Activated T-cell treated with anti-CD3 and anti-CD28 coated beads, Interleukin-2, amount 50 U/mL, for 24 hours (primary cell): ENCODE results near the gene CARMIL3.

Source experiments
- DNase-seq: peaks from one replicate; pipeline ENCODE4 v3.0.0-alpha.2; 2020
- H3K27ac Mint-ChIP-seq: 2 replicates; pipeline ENCODE4 v1.8.0; 2020; ENCODE audit warnings: mild to moderate bottlenecking, mixed read lengths
- H3K27me3 Mint-ChIP-seq: 2 replicates; pipeline ENCODE4 v1.8.0; 2020; ENCODE audit warnings: mixed read lengths
- H3K36me3 Mint-ChIP-seq: 2 replicates; pipeline ENCODE4 v1.8.0; 2020; ENCODE audit warnings: low read depth, mixed read lengths
- H3K4me1 Mint-ChIP-seq: 2 replicates; pipeline ENCODE4 v1.8.0; 2020; ENCODE audit warnings: low read depth, mixed read lengths
- H3K4me3 Mint-ChIP-seq: 2 replicates; pipeline ENCODE4 v1.8.0; 2020; ENCODE audit warnings: mild to moderate bottlenecking, moderate library complexity, mixed read lengths
- H3K9me3 Mint-ChIP-seq: 2 replicates; pipeline ENCODE4 v1.8.0; 2020; ENCODE audit warnings: mixed read lengths

CARMIL3 gene

DNA sequence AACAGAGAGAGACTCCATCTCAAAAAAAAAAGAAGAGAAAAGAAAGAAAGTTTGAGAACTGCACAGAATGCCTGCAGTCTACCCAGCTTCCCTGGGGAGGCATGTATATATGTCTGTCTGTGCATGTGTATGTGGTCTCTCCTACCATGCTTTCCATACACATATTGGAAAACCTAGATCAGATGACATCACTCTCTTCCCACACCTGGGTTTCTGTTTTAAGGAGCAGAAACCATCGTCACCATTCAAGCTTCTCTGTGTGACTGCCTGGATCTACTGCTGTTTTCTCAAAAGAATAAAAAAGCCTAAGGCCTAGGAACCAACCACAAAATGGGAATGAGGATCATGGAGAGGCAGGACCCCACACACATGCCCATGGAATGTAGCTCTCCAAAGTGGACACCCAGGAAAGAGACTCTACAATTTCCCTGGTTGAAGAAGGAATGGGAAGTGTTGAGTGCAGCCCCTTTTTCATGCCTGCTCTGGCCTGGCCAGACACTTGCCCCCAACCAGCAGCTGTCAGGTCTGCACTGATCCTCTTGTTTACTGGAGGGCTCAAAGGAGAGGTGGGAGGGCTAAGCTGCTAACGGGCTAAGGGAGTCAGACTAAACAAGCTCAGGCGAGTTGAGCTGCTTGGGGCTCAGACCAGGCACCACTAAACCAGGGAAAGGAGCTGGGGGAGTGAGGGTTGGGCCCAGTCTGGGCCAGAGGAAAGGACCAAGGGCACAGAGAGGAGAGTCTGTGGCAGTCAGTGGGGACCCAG lies 34.6 kb downstream of the CARMIL3 start:
- Mint-ChIP-seq H3K4me3 (no peak overlapping the region), H3K27ac (no peak overlapping the region), H3K36me3 (no peaks in the 10 kb centered on the region), H3K9me3 (no peaks in the 10 kb centered on the region), H3K4me1 (peaks cover 11% of the 10 kb centered on the region), H3K27me3 (no peaks in the 10 kb centered on the region)
- no peak for DNase-seq

DNA sequence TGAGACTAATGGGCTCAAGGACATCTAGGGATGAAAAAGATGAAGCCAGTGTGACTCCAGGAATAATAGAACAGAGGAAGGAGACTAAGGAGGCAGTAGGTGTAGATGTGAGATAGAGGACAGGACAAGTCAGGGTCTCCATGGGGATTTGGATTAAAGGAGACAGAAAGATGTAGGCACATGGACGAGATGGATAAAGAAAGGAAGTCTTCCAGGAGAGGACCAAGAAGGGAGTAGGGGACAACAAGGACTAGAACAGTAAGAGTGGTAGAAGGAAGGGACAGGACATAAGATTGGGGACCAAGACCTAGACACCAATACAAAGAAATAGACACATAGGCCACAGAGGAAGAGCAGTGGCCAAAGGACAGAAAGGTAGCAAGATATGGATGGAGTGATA lies 35.2 kb downstream of the CARMIL3 start:
- Mint-ChIP-seq H3K27me3 (no peaks in the 10 kb centered on the region), H3K4me1 (peaks cover 8% of the 10 kb centered on the region), H3K36me3 (no peaks in the 10 kb centered on the region), H3K9me3 (no peaks in the 10 kb centered on the region), H3K4me3 (no peak overlapping the region), H3K27ac (no peak overlapping the region)
- DNase-seq: no peak

DNA sequence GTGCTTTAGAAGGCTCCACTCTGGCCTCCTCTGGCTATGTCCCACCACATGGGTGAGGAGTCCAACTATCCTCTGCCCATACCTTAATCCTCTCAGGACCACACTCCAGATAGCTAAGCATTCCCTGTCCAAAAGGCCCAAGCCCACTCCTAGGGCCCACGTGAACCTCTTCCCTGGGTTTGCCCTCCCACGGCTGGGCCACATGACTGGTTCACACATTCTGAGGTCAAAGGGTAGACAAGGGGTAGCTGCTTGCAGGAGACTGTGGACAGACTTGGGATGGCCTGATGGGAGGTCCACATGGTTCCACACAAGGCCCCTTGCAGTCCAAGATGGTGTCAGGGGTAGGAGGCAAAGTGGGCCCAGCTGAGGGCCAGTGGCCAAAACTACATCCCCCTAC lies 36.3 kb downstream of the CARMIL3 start:
- H3K27ac Mint-ChIP-seq: no peak overlapping the region
- no peak overlapping the region for H3K4me3 Mint-ChIP-seq
- peaks cover 8% of the 10 kb centered on the region for H3K4me1 Mint-ChIP-seq
- H3K36me3 Mint-ChIP-seq: no peaks in the 10 kb centered on the region
- no peaks in the 10 kb centered on the region for H3K9me3 Mint-ChIP-seq
- no peak for DNase-seq
- H3K27me3 Mint-ChIP-seq: no peaks in the 10 kb centered on the region

GRCh38 chr14:24089890-24090289 lies 38.1 kb downstream of the CARMIL3 start:
- no peak for DNase-seq
- Mint-ChIP-seq H3K9me3 (no peaks in the 10 kb centered on the region), H3K36me3 (peaks cover 5% of the 10 kb centered on the region), H3K27ac (no peak overlapping the region), H3K4me1 (peaks cover 16% of the 10 kb centered on the region), H3K4me3 (no peak overlapping the region), H3K27me3 (no peaks in the 10 kb centered on the region)

DNA sequence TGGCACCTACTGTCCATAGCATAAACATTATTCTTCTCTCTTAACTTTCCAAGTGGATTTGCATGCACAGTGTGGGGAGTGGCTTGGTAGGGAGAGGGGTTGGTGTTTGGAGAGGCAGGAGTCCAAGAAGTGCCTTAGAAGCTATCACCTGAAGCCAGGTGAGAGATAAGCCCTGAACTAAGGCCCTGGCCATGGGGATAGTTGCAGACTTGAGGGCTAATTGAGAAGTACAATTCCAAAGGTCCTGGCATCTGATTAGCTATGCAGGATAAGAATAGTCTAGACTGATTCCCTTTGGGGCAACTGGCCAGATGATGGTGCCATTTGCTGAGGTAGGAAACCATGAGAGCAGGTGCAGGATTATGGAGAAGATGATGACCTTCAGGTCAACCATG lies 40.3 kb downstream of the CARMIL3 start:
- peaks cover 31% of the 10 kb centered on the region for H3K4me1 Mint-ChIP-seq
- H3K4me3 Mint-ChIP-seq: no peak overlapping the region
- H3K36me3 Mint-ChIP-seq: peaks cover 24% of the 10 kb centered on the region
- DNase-seq: no peak
- H3K27ac Mint-ChIP-seq: peak overlapping the region; percentile 97
- no peaks in the 10 kb centered on the region for H3K9me3 Mint-ChIP-seq
- no peaks in the 10 kb centered on the region for H3K27me3 Mint-ChIP-seq

- no peak for DNase-seq
Measured at GRCh38 chr14:24092505-24093206, 40.8 kb downstream of the CARMIL3 start.

DNA sequence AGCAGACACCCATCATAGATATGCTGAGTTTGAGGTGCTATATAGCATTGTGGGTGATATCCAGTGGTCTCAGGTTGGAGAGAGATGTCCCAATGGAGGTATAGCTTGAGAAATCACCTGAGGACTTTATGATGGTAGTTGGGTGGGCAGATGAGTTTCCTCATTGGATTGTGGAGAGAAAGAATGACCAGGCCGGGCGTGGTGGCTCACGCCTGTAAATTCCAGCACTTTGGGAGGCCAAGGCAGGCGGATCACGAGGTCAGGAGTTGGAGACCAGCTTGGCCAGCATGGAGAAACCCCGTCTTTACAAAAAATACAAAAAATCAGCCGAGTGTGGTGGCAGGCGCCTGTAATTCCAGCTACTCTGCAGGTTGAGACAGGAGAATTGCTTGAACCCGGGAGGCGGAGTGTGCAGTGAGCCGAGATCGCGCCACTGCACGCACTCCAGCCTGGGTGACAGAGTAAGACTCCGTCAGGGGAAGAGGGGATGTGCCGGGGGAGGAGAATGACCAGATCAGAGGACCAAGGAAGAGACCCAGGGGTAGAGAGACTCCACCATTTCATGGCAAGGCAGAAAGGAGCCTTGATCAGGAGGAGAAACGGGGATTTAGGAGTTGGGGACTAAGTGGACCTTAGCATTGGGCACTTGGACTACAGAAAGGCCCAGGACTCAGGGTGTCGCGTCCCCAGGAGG lies 41.5 kb downstream of the CARMIL3 start:
- H3K27ac Mint-ChIP-seq: peak overlapping the region; percentile 97
- DNase-seq: peak; percentile 30
- peak overlapping the region; percentile 95 for H3K4me3 Mint-ChIP-seq
- peaks cover 31% of the 10 kb centered on the region for H3K4me1 Mint-ChIP-seq
- H3K9me3 Mint-ChIP-seq: no peaks in the 10 kb centered on the region
- peaks cover 34% of the 10 kb centered on the region for H3K36me3 Mint-ChIP-seq
- H3K27me3 Mint-ChIP-seq: no peaks in the 10 kb centered on the region

More at GRCh38 chr14:24092505-24093206, 40.8 kb downstream of the CARMIL3 start:
- Mint-ChIP-seq H3K27me3 (no peaks in the 10 kb centered on the region), H3K4me1 (peaks cover 31% of the 10 kb centered on the region), H3K4me3 (peak overlapping the region; percentile 95), H3K36me3 (peaks cover 27% of the 10 kb centered on the region), H3K9me3 (no peaks in the 10 kb centered on the region), H3K27ac (peak overlapping the region; percentile 97)

DNA sequence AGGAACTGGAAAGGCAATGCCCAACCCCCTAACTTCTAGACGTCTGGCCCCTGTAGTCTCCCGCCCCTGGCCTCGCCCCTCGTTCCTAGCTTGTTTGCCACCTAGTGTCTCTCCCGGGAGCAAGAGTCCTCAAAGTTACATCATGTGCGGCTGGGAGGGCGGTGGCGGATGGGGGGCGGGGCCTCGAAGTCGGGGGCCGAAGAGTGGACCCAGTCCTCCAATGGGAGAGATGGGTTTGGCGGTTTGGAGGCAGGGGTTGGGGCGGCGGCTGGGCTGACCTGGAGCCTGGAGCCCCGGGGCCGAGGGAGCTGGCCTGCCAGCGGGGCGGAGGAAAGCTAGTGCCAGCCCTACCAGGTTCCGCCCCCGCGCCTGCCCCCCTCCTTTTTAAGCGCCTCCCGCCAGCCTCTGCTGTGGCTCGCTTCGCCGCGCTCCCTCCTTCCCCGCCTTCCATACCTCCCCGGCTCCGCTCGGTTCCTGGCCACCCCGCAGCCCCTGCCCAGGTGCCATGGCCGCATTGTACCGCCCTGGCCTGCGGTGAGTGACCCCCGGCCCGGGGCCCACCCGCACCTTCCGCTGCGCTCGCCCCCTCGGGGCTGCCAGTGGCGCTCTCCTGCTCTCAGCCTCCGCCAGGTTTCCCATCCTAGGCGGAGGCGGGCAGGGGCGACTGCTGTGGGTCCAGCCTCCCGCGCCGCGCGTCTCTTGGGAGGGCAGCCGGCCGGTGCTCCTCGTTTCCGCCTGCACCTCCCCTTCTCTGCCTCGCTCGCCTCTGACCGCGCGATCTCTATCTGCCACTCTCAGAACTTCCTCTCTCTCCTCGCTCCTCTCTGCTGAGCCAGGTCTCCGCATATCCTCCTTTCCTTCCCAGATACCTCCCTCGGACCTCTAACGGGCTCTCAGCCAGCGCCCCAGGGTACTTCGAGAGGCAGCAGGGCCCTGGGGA lies 42.4 kb downstream of the CARMIL3 start, which contains the start of gene PCK2:
Gene PCK2, plus strand, starts transcription at position 411 of the 940 bp plus-strand sequence. Its CDS starts 95 bp downstream, at position 506.
- DNase-seq: peak; percentile 91
- Mint-ChIP-seq H3K27ac (peak within 1 kb of the TSS; percentile 97), H3K9me3 (no peaks in the 10 kb centered on the region), H3K36me3 (peaks cover 42% of the 10 kb centered on the region), H3K4me3 (peak within 1 kb of the TSS; percentile 95), H3K4me1 (peaks cover 31% of the 10 kb centered on the region), H3K27me3 (no peaks in the 10 kb centered on the region)

DNA sequence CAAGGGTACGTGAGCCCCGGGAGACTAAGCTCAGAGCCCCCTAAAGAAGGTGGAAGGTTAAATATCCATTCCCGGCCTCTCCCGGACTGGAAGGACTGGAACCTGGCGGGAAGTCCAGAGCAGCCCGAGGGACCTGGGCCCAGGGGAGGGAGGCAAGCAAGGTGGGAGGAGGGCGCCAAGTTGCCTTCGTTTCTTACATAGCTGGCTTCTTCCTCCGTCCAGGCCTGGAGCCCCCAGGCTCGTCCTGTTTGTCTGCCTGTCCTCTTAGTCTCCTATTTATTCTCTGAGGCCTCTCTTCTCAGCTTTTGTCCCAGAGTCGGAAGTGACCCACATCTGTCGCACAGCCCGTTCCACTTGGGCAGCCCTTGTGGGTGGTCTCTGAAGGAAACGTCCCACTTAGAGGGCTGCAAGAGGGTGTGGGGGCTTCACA lies 43.0 kb downstream of the CARMIL3 start:
- Mint-ChIP-seq H3K4me1 (peaks cover 30% of the 10 kb centered on the region), H3K27me3 (no peaks in the 10 kb centered on the region), H3K9me3 (no peaks in the 10 kb centered on the region), H3K27ac (peak overlapping the region; percentile 97), H3K36me3 (peaks cover 49% of the 10 kb centered on the region), H3K4me3 (peak overlapping the region; percentile 95)
- DNase-seq: no peak

DNA sequence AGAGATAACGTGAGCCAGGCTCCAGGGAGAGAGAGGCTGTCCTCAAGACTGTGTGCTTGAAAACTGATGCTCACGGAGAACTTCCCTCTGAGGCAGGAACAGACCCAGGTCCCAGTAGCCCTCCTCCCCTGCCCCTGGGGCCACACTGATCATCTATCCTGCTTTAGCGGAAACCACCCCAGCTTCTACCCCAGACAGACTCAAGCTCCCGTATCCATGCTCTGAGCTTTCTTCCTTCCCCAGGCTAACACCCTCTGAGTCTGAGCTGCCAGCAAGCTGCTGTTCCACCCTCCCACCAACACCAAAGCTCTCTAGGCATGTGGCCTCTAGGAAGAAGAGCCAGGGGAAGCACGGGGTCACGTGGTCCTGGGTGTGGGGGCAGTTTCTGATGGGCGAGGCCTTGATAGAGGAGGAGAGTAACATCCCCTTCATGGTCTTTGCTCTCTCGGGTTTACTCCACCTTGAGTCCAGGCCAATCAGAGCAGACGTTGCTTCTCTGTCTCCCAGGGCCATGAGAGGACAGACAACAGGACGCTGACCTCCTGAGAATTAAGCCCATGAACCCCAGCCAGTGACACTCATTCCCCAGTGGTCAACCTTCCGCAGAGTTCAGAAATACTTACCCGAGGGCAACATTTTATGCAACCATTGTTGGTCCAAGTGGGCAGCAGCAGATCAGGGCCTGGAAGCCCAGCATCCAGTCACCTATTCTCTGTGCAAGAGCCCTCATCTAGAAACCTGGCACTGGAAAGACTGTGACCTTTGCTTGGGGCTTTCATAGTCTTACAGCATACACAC lies 43.7 kb downstream of the CARMIL3 start:
- peaks cover 55% of the 10 kb centered on the region for H3K36me3 Mint-ChIP-seq
- peaks cover 28% of the 10 kb centered on the region for H3K4me1 Mint-ChIP-seq
- H3K9me3 Mint-ChIP-seq: no peaks in the 10 kb centered on the region
- DNase-seq: peak; percentile 76
- no peaks in the 10 kb centered on the region for H3K27me3 Mint-ChIP-seq
- H3K27ac Mint-ChIP-seq: peak overlapping the region; percentile 97
- H3K4me3 Mint-ChIP-seq: peak overlapping the region; percentile 95

DNA sequence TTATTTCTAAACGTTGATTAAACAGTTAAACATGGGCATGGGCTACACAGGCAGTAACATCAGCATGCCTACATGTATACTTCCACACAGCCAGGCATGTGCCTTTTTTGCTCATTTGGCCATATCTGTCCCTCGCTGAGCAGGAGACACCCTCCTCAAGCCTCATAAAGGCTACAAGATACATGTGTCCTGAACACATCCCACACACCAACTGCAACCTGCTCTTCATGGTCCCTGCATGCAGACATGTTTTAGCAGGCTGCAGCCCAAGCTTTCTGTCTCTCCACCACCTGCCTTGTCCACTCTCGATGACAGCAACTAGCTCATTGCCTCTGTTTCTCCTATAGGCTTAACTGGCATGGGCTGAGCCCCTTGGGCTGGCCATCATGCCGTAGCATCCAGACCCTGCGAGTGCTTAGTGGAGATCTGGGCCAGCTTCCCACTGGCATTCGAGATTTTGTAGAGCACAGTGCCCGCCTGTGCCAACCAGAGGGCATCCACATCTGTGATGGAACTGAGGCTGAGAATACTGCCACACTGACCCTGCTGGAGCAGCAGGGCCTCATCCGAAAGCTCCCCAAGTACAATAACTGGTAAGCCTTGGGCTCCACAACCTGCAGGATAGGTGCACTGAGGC lies 44.9 kb downstream of the CARMIL3 start:
- Mint-ChIP-seq H3K9me3 (no peaks in the 10 kb centered on the region), H3K36me3 (peaks cover 67% of the 10 kb centered on the region)

GRCh38 chr14:24098229-24098926 lies 46.6 kb downstream of the CARMIL3 start:
- no peak for DNase-seq
- Mint-ChIP-seq H3K4me1 (peaks cover 20% of the 10 kb centered on the region), H3K9me3 (no peaks in the 10 kb centered on the region), H3K27ac (peak overlapping the region; percentile 44), H3K36me3 (peaks cover 80% of the 10 kb centered on the region), H3K27me3 (no peaks in the 10 kb centered on the region), H3K4me3 (no peak overlapping the region)

More for the DNA sequence above, 44.9 kb downstream of the CARMIL3 start:
- DNase-seq: no peak
- peak overlapping the region; percentile 57 for H3K27ac Mint-ChIP-seq
- H3K4me1 Mint-ChIP-seq: peaks cover 26% of the 10 kb centered on the region
- H3K27me3 Mint-ChIP-seq: no peaks in the 10 kb centered on the region
- H3K4me3 Mint-ChIP-seq: peak overlapping the region; percentile 45
